ENCODE data around the gene RECK. TPM values are rescaled to one million over a fixed set of nuclear protein-coding genes. Genes with fewer than 3 reads are reported as not detected.

RECK gene
- total RNA-seq, 1 experiment from 2014 or later: 10.3 TPM

DNA sequence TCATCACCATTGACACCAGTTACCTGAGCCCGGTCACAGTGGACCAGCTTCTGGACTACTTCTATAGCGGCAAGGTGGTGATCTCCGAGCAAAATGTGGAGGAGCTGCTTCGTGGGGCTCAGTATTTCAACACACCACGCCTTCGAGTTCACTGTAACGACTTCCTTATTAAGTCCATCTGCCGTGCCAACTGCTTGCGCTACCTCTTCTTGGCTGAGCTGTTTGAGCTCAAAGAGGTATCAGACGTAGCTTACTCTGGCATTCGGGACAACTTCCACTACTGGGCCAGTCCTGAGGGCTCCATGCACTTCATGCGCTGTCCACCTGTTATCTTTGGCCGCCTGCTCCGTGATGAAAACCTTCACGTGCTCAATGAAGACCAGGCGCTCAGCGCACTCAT, 133.0 kb downstream of the RECK start:
- H3K79me1 ChIP-seq (ENCODE audit: insufficient read depth, low read depth, low read length, poor library complexity, severe bottlenecking): no peaks in the 10 kb centered on the region
- H3K9me3 Mint-ChIP-seq: no peaks in the 10 kb centered on the region
- H3K27ac Mint-ChIP-seq: no peak overlapping the region
- H3K4ac ChIP-seq (ENCODE audit: low read depth, low read length): no peak overlapping the region
- no peak overlapping the region for H2BK120ac ChIP-seq (ENCODE audit: low read depth, low read length, poor library complexity, severe bottlenecking)
- no peak overlapping the region for H3K23ac ChIP-seq (ENCODE audit: insufficient read length, low read depth, low read length)
- H2BK5ac ChIP-seq (ENCODE audit: insufficient read length, low read length): no peak overlapping the region
- TF ChIP-seq, protein P1, sequence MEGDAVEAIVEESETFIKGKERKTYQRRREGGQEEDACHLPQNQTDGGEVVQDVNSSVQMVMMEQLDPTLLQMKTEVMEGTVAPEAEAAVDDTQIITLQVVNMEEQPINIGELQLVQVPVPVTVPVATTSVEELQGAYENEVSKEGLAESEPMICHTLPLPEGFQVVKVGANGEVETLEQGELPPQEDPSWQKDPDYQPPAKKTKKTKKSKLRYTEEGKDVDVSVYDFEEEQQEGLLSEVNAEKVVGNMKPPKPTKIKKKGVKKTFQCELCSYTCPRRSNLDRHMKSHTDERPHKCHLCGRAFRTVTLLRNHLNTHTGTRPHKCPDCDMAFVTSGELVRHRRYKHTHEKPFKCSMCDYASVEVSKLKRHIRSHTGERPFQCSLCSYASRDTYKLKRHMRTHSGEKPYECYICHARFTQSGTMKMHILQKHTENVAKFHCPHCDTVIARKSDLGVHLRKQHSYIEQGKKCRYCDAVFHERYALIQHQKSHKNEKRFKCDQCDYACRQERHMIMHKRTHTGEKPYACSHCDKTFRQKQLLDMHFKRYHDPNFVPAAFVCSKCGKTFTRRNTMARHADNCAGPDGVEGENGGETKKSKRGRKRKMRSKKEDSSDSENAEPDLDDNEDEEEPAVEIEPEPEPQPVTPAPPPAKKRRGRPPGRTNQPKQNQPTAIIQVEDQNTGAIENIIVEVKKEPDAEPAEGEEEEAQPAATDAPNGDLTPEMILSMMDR (conservative IDR thresholded peaks at IDR 0.05): no peak
- H3K27ac ChIP-seq (ENCODE audit: insufficient read length, low read depth, low read length): no peak overlapping the region
- no peaks in the 10 kb centered on the region for H3K36me3 Mint-ChIP-seq (ENCODE audit: insufficient read depth in 1 of 3, low read depth in 3 of 3)
- no peak for DNase-seq
- no CpG with 5 or more reads among the region's 17 CpGs for WGBS (ENCODE audit: extremely low coverage, insufficient read length, low lambda C conversion rate)
- no peak overlapping the region for H4K8ac ChIP-seq (replicated peaks; ENCODE audit: insufficient read length, low read depth, low read length)
- H3K4me1 Mint-ChIP-seq: peaks cover 7 to 13% of the 10 kb centered on the region in 2 experiments
- no peaks in the 10 kb centered on the region for H4K20me1 ChIP-seq (ENCODE audit: control insufficient read depth, insufficient read depth, insufficient read length)
- H3K4me1 ChIP-seq (ENCODE audit: insufficient read depth, low read length): no peaks in the 10 kb centered on the region
- H2BK20ac ChIP-seq (ENCODE audit: low read depth, low read length, poor library complexity, severe bottlenecking): no peak overlapping the region
- no peaks in the 10 kb centered on the region for H3K27me3 ChIP-seq (ENCODE audit: insufficient read depth, low read length)
- no peaks in the 10 kb centered on the region for H3K9me3 ChIP-seq (ENCODE audit: control insufficient read depth, low read depth, low read length)
- no peak overlapping the region for H3K14ac ChIP-seq (ENCODE audit: insufficient read depth, low read length)
- H3K79me2 ChIP-seq (ENCODE audit: insufficient read depth, low read length): no peaks in the 10 kb centered on the region
- no peak overlapping the region for H3K4me3 Mint-ChIP-seq
- no peak overlapping the region for H2AK5ac ChIP-seq (ENCODE audit: insufficient read length, low read length)
- H3K23me2 ChIP-seq (ENCODE audit: insufficient read length, low read depth, low read length, poor library complexity, severe bottlenecking): no peaks in the 10 kb centered on the region
- no peak overlapping the region for H4K5ac ChIP-seq (ENCODE audit: insufficient read length, low read depth, low read length)
- H3K4me2 ChIP-seq (ENCODE audit: insufficient read depth, insufficient read length, low read length): no peak overlapping the region
- peaks cover 28% of the 10 kb centered on the region for H3K27me3 Mint-ChIP-seq (ENCODE audit: low read depth)
- no peak overlapping the region for H3K56ac ChIP-seq (ENCODE audit: insufficient read length, low read depth, low read length)
- no peak overlapping the region for H2BK12ac ChIP-seq (ENCODE audit: insufficient read length, low read depth, low read length)
- H3T11ph ChIP-seq (ENCODE audit: low read length): no peak overlapping the region
- no peak overlapping the region for H3K18ac ChIP-seq (ENCODE audit: insufficient read length, low read depth, low read length)
- H3K9ac ChIP-seq (ENCODE audit: extremely low read depth, insufficient read length, low read length): no peak overlapping the region
- H4K91ac ChIP-seq (ENCODE audit: insufficient read length, low read depth, low read length): no peak overlapping the region
- no peak overlapping the region for H2BK15ac ChIP-seq (ENCODE audit: low read depth, low read length)
- no peak overlapping the region for H2AFZ ChIP-seq (ENCODE audit: low read length)

All from H9 (cell line).